ENCODE data around the gene FOXF1.

Gene FOXF1

GRCh38 chr16:86492961-86493629 lies 17.2 kb upstream of the FOXF1 start:
- DNase-seq, result no peak

GRCh38 chr16:86494039-86494564 lies 16.2 kb upstream of the FOXF1 start:
- DNase-seq, result no peak

GRCh38 chr16:86494565-86495356 lies 15.6 kb upstream of the FOXF1 start:
- DNase-seq, result no peak

- no peak for DNase-seq
These were observed 15.0 kb upstream of the FOXF1 start for GRCh38 chr16:86495357-86495701.

- DNase-seq, result no peak
These were observed 14.5 kb upstream of the FOXF1 start for GRCh38 chr16:86495756-86496261.

- no peak for DNase-seq
These were observed 13.9 kb upstream of the FOXF1 start for GRCh38 chr16:86496262-86496928.

GRCh38 chr16:86496929-86497461 lies 13.3 kb upstream of the FOXF1 start:
- no peak for DNase-seq

GRCh38 chr16:86497551-86498021 lies 12.7 kb upstream of the FOXF1 start:
- DNase-seq, result no peak

- DNase-seq, result no peak
These were observed 12.1 kb upstream of the FOXF1 start for GRCh38 chr16:86498155-86498670.

GRCh38 chr16:86498671-86499439 lies 11.5 kb upstream of the FOXF1 start:
- no peak for DNase-seq

- no peak for DNase-seq
These were observed 10.9 kb upstream of the FOXF1 start for GRCh38 chr16:86499440-86499786.

GRCh38 chr16:86499889-86500707 lies 10.2 kb upstream of the FOXF1 start:
- no peak for DNase-seq

- no peak for DNase-seq
These were observed 9.4 kb upstream of the FOXF1 start for GRCh38 chr16:86500708-86501510.

- no peak for DNase-seq
These were observed 8.1 kb upstream of the FOXF1 start for GRCh38 chr16:86501989-86502855.

GRCh38 chr16:86502856-86503748 lies 7.2 kb upstream of the FOXF1 start:
- no peak for DNase-seq

GRCh38 chr16:86503830-86504229 lies 6.5 kb upstream of the FOXF1 start:
- DNase-seq, result no peak

- DNase-seq, result no peak
These were observed 5.8 kb upstream of the FOXF1 start for GRCh38 chr16:86504315-86505184.

Data from activated naive CD4-positive, alpha-beta T cell (primary cell).